Omental fat pad (tissue), 4 donors: ENCODE data around the gene SLC9A9. TPM values are rescaled to one million over a fixed set of nuclear protein-coding genes. Genes with fewer than 3 reads are reported as not detected.

ENCODE experiments used
- ATAC-seq: fragments of 150-250 bp; one replicate; pipeline ENCODE4 v1.9.1; 2016; ENCODE audit warnings: mild to moderate bottlenecking, moderate library complexity; ENCODE audit not compliant: low FRiP score
- DNase-seq: peaks from one replicate; pipeline ENCODE4 v3.0.0-alpha.2; 2019; ENCODE audit warnings: low spot score
- CTCF ChIP-seq, 3 donors: fragments of 450-650 bp; IDR thresholded peaks; one replicate each; pipeline ENCODE4 v1.5.1; 2016 to 2017; ENCODE audit warnings: antibody characterized with exemption in 3 of 3, mild to moderate bottlenecking in 3 of 3, moderate library complexity in 2 of 3
- total RNA-seq, 4 donors: library from RNA; depleted of rRNA; stranded (reverse); fragments of >200 nt; gene quantifications; one replicate each; pipeline ENCODE4 v1.1.0, GENCODE V29; 2016

Gene SLC9A9
- total RNA-seq, 4 donors from 2014 or later = 15.5 to 39.6 (median 26.9) TPM

GRCh38 chr3:143382816-143383215 is 465.5 kb downstream of the SLC9A9 start:
- TF ChIP-seq CTCF (IDR thresholded peaks at IDR 0.05) = no peak
- ATAC-seq (no peak), DNase-seq (no peak)

- DNase-seq (no peak), ATAC-seq (no peak)
- no peak for TF ChIP-seq CTCF (IDR thresholded peaks at IDR 0.05)
Measured at GRCh38 chr3:143380449-143380848, 467.8 kb downstream of the SLC9A9 start.

- DNase-seq (no peak), ATAC-seq (no peak)
- TF ChIP-seq CTCF (IDR thresholded peaks at IDR 0.05) = no peak
Measured at GRCh38 chr3:143375698-143376097, 472.6 kb downstream of the SLC9A9 start.

GRCh38 chr3:143367171-143367570 is 481.1 kb downstream of the SLC9A9 start:
- TF ChIP-seq CTCF (IDR thresholded peaks at IDR 0.05) = no peak
- DNase-seq (no peak), ATAC-seq (peak; percentile 41)

- ATAC-seq (no peak), DNase-seq (no peak)
- TF ChIP-seq CTCF (IDR thresholded peaks at IDR 0.05) = no peak
Measured at GRCh38 chr3:143366672-143367071, 481.6 kb downstream of the SLC9A9 start.

GRCh38 chr3:143363949-143364348 is 484.3 kb downstream of the SLC9A9 start:
- TF ChIP-seq CTCF (IDR thresholded peaks at IDR 0.05) = no peak
- no peak for DNase-seq
- no peak for ATAC-seq

- DNase-seq (no peak), ATAC-seq (no peak)
- no peak for TF ChIP-seq CTCF (IDR thresholded peaks at IDR 0.05)
Measured at GRCh38 chr3:143363276-143363675, 485.0 kb downstream of the SLC9A9 start.
